ENCODE data around the gene RAP1B.

DNA sequence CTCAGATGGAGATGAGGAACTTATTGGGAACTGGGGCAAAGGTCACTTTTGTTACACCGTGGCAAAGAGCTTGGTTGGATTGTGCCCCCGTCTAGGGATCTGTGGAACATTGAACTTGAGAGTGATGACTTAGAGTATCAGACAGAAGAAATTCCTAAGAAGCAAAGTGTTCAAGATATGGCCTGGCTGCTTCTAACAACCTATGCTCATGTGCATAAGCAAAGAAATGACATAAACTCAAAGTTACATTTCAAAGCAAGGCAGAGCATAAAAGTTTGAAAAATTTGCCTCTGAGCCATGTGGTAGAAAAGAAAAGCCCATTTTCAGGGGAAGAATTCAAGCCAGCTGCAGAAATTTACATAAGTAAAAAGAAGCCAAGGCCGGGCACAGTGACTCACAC is 21.5 kb upstream of the RAP1B start:
- TF ChIP-seq, protein P1, sequence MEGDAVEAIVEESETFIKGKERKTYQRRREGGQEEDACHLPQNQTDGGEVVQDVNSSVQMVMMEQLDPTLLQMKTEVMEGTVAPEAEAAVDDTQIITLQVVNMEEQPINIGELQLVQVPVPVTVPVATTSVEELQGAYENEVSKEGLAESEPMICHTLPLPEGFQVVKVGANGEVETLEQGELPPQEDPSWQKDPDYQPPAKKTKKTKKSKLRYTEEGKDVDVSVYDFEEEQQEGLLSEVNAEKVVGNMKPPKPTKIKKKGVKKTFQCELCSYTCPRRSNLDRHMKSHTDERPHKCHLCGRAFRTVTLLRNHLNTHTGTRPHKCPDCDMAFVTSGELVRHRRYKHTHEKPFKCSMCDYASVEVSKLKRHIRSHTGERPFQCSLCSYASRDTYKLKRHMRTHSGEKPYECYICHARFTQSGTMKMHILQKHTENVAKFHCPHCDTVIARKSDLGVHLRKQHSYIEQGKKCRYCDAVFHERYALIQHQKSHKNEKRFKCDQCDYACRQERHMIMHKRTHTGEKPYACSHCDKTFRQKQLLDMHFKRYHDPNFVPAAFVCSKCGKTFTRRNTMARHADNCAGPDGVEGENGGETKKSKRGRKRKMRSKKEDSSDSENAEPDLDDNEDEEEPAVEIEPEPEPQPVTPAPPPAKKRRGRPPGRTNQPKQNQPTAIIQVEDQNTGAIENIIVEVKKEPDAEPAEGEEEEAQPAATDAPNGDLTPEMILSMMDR (IDR thresholded peaks at IDR 0.05): no peak
- TF ChIP-seq POLR2A (IDR thresholded peaks at IDR 0.05): no peak
